Breast epithelium (tissue), 4 donors: ENCODE data around the gene TIRAP. TPM values are rescaled to one million over a fixed set of nuclear protein-coding genes. Genes with fewer than 3 reads are reported as not detected.

ENCODE experiments used
- DNase-seq, 2 donors: peaks; one replicate each; pipeline ENCODE4 v3.0.0-alpha.2; 2019; ENCODE audit warnings: low spot score in 2 of 2
- H3K27ac ChIP-seq, 2 donors: fragments of 200-600 bp; sonication (generic) in 1 of 2; one replicate each; pipeline ENCODE4 v1.5.1; 2016 to 2019; ENCODE audit warnings: mild to moderate bottlenecking in 1 of 2
- H3K27me3 ChIP-seq, 2 donors: fragments of 200-600 bp; sonication (generic) in 1 of 2; one replicate each; pipeline versions ENCODE4 v1.5.1 to v1.6.0; 2017 to 2019; ENCODE audit warnings: control low read depth in 1 of 2, mild to moderate bottlenecking in 1 of 2
- H3K36me3 ChIP-seq: fragments of 200-600 bp; one replicate; pipeline ENCODE4 v1.5.1; 2019
- H3K4me1 ChIP-seq, 2 donors: fragments of 200-600 bp; sonication (generic); one replicate each; pipeline ENCODE4 v1.5.1; 2016 to 2019; ENCODE audit warnings: control low read depth in 1 of 2
- H3K4me3 ChIP-seq, 3 donors: fragments of 200-600 bp; sonication (generic); 1 replicate in 2 of 3; 2 replicates in 1 of 3; pipeline ENCODE4 v1.5.1; 2016 to 2019; ENCODE audit warnings: mild to moderate bottlenecking in 3 of 3, moderate library complexity in 2 of 3
- H3K9me3 ChIP-seq, 2 donors: fragments of 200-600 bp; sonication (generic) in 1 of 2; one replicate each; pipeline ENCODE4 v1.5.1; 2016 to 2019; ENCODE audit warnings: control low read depth in 1 of 2
- CTCF ChIP-seq, 3 donors: fragments of 450-650 bp; IDR thresholded peaks; one replicate each; pipeline ENCODE4 v1.5.1; 2016 to 2017; ENCODE audit warnings: antibody characterized with exemption in 3 of 3, mild to moderate bottlenecking in 3 of 3, moderate library complexity in 3 of 3
- POLR2A ChIP-seq: fragments of 450-650 bp; IDR thresholded peaks from one replicate; pipeline ENCODE4 v1.6.1; 2016; ENCODE audit warnings: antibody characterized with exemption, mild to moderate bottlenecking, moderate library complexity
- POLR2AphosphoS5 ChIP-seq, 3 donors: sonication (generic); formaldehyde crosslinking; IDR thresholded peaks; one replicate each; pipeline ENCODE4 v1.6.1; 2017; ENCODE audit warnings: antibody characterized with exemption in 3 of 3
- intact Hi-C: fragments of 100-400 bp; cut with DNase I; formaldehyde crosslinking; loops from one replicate; pipeline ENCODE4 v1.15.1; 2023; ENCODE audit warnings: low total_unique reads
- total RNA-seq, 3 donors: library from RNA; depleted of rRNA; stranded (reverse); fragments of >200 nt; gene quantifications; one replicate each; pipeline ENCODE4 v1.1.0, GENCODE V29; 2016

TIRAP gene
- total RNA-seq, 3 donors from 2014 or later, result 8.9 to 11.1 (median 10.9) TPM

GRCh38 chr11:126317432-126317755, 34.5 kb downstream of the TIRAP start:
- intact Hi-C loops, result no loop called here
- TF ChIP-seq POLR2A, result no peak
- no peak for TF ChIP-seq CTCF (IDR thresholded peaks at IDR 0.05)
- TF ChIP-seq POLR2AphosphoS5 (IDR thresholded peaks at IDR 0.05), result no peak
- H3K27ac ChIP-seq, result peak overlapping the region; percentile 80 to 93

GRCh38 chr11:126317756-126318573, 35.1 kb downstream of the TIRAP start:
- peak overlapping the region; percentile 15 to 39 (median 24) for H3K4me3 ChIP-seq
- DNase-seq, result peak; percentile 49 to 58
- H3K27me3 ChIP-seq, result no peaks in the 10 kb centered on the region
- H3K4me1 ChIP-seq, result peaks cover 6 to 7% of the 10 kb centered on the region in 2 donors
- no peaks in the 10 kb centered on the region for H3K9me3 ChIP-seq
- TF ChIP-seq POLR2AphosphoS5 (IDR thresholded peaks at IDR 0.05) (peak in 2 of 3 donors; percentile 31 to 40), CTCF (IDR thresholded peaks at IDR 0.05) (no peak), POLR2A (no peak)
- H3K27ac ChIP-seq, result peak overlapping the region; percentile 80 to 93
- H3K36me3 ChIP-seq, result no peaks in the 10 kb centered on the region
- intact Hi-C loops, result no loop called here

More at GRCh38 chr11:126317432-126317755, 34.5 kb downstream of the TIRAP start:
- Histone ChIP-seq H3K9me3 (no peaks in the 10 kb centered on the region), H3K4me3 (peak overlapping the region in 1 of 3 donors; percentile 15), H3K36me3 (no peaks in the 10 kb centered on the region), H3K4me1 (peaks cover 6 to 7% of the 10 kb centered on the region in 2 donors), H3K27me3 (no peaks in the 10 kb centered on the region)
- no peak for DNase-seq

- TF ChIP-seq POLR2AphosphoS5 (IDR thresholded peaks at IDR 0.05), result peak in 2 of 3 donors; percentile 7 to 8
- TF ChIP-seq POLR2A, result no peak
- Histone ChIP-seq H3K4me3 (peak overlapping the region; percentile 15 to 39 (median 24)), H3K9me3 (no peaks in the 10 kb centered on the region), H3K4me1 (peaks cover 6 to 7% of the 10 kb centered on the region in 2 donors), H3K36me3 (no peaks in the 10 kb centered on the region), H3K27ac (peak overlapping the region; percentile 80 to 93), H3K27me3 (no peaks in the 10 kb centered on the region)
- DNase-seq, result peak; percentile 24 to 49
- intact Hi-C loops, result no loop called here
Observed at GRCh38 chr11:126318574-126319373, 35.9 kb downstream of the TIRAP start.

- Histone ChIP-seq H3K36me3 (no peaks in the 10 kb centered on the region), H3K4me3 (no peak overlapping the region), H3K27me3 (no peaks in the 10 kb centered on the region), H3K4me1 (peaks cover 6 to 7% of the 10 kb centered on the region in 2 donors), H3K27ac (peak overlapping the region; percentile 80 to 93), H3K9me3 (no peaks in the 10 kb centered on the region)
- intact Hi-C loops, result no loop called here
- DNase-seq, result peak in 1 of 2 donors; percentile 28
- TF ChIP-seq CTCF (IDR thresholded peaks at IDR 0.05) (no peak), POLR2A (no peak), POLR2AphosphoS5 (IDR thresholded peaks at IDR 0.05) (no peak)
Observed at GRCh38 chr11:126319374-126319740, 36.5 kb downstream of the TIRAP start.

GRCh38 chr11:126322996-126323395, 40.1 kb downstream of the TIRAP start:
- Histone ChIP-seq H3K4me1 (peaks cover 6 to 7% of the 10 kb centered on the region in 2 donors), H3K4me3 (no peak overlapping the region), H3K36me3 (no peaks in the 10 kb centered on the region), H3K27ac (no peak overlapping the region), H3K27me3 (no peaks in the 10 kb centered on the region), H3K9me3 (no peaks in the 10 kb centered on the region)
- intact Hi-C loops, result no loop called here
- no peak for TF ChIP-seq POLR2AphosphoS5 (IDR thresholded peaks at IDR 0.05)
- no peak for TF ChIP-seq CTCF (IDR thresholded peaks at IDR 0.05)
- TF ChIP-seq POLR2A, result no peak
- no peak for DNase-seq
